ENCODE measurements around the gene LGALS3BP.

Gene LGALS3BP

DNA sequence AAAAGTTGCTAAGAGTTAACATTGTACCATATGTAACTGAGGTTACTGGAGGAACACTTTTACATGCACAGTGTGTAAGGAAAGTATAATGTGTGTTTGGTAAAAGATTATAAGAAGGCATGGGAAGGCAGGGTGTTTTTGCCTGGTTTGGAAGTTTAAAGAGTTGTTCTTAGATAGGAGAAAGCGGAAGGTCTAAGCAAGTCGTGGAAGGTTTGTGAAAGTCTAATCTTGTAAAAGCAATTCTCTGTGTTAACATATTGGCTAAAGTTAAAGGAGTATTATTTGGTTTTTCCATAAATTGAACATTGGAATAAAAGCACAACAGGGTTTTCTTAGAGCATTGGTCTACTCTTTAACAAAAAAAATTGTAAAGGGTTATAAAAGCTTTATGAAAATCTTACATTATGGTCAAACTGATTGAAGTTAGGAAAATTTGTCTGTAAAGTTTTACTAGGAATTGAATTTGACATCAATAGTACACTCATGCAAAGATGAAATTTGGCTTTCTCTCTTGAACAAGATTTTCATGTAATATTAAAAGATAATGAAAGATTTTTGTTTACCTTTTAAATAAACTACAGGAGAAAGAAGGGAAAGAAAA is 34.5 kb upstream of the LGALS3BP start:
- no peak for DNase-seq (ENCODE audit: low read depth in 2 of 2)

DNA sequence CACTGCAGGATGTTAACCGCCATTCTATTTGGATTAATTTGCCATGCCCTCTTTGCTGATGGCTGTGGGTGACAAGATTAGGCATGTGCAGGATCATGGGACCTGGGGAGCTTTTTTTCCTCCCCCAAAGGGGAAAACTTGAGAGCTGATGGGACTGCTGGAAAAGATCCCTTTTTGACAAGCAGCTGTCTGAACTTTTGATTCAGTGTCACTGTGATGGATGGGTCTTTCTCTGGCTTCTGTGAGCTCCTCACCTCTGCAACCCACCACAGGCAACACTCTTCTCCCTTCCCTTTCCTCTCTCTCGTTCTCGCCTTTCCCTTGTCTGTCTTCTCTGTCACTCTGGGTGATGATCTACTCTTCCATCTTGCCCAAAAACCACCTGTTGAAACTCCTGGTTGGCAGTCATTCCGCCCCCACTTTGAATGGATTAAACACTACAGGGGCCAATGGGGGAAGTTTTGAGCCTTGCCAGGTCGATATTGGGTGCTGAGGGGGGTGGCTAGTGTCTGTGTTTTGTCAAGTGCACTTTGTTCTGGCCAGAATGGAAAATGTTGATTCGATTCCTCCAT is 32.9 kb upstream of the LGALS3BP start:
- no peak for DNase-seq (ENCODE audit: low read depth in 2 of 2)

DNA sequence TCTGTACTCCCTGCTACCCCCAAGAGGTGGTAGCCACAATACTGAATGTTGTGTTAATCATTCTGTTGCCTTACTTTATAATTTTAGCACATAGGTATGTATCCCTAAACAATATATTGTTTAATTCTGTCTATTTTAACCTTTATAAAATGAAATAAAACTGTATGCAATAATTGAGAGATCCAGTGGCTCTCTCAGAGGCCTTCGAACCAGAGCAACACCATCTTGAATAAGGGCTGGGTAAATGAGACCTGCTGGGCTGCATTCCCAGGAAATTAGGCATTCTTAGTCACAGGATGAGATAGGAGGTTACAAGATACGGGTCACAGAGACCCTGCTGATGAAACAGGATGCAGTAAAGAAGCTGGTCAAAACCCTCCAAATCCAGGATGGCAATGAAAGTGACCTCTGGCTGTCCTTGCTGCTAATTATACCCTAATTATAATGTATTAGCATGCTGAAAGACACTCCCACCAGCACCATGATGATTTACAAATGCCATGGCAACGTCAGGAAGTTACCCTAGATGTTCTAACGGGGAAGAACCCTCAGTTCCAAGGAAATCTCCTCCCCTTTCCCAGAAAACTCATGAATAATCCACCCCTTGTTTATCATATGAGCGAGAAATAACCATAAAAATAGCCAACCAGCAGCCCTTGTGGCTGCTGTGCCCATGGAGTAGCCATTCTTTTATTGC is 31.9 kb upstream of the LGALS3BP start:
- DNase-seq (ENCODE audit: low read depth in 2 of 2): no peak

DNA sequence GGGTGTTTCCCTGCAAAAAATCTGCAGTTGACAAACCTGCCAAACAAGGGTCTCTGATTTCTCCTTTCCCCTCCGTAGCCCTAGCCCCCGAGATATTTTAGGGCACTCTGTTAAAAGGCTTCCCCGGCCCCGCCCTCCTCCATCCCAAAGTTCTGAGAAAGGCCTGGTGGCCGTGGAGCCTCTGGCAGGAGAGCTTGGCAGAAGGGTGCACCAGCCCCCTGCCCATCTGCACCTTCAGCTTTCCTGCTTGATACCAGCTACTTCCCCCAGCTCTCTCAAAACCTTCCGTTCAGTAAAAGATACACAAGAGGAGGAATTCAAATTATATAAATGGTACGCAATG is 30.6 kb upstream of the LGALS3BP start:
- no peak for DNase-seq (ENCODE audit: low read depth in 2 of 2)

DNA sequence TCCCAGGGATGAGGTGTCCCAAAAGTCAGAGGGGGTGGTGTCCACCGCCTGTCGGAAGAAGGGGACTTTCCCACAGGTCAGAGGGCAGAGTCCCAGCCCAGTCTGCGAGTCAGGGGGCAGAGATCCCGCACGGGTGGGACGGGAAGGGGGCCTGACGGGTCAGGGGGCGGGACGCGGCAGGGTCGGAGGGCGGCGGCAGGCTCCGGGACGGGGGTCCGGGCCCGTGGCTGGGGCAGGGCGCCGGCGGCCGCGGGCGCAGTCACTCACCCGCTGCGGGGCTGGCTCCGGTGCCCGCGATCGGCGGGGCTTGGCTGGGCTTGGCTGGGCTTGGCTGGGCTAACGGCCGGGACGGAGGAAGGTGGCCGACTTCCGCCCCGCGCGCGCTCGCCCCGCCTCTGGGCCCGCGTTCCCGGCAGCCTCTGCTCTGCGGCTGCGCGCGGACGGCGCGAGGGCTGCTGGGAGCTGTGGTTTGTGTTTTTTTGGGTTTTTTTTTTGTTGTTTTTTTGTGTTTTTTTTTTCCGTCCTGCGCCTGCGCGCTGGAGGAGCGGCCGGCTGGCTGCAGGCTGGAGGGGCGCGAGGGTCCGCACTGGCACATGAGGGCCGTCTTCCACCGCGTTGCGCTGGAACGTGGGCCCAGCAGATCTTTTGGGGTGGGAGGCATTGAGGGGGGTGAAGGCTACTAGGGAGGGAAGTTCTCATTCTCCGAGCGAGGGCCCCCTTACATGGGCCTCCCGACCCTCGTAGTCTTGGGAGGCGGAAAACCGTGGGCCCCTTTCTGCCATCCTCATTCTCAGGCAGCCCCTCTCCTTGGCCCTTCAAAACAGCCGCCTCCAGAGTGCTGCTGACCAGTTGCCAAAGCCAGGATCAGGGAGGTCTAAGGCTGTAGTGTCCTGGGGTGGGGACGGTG is 29.9 kb upstream of the LGALS3BP start, which contains the start of gene CANT1:
CANT1 (minus strand) TSS at position 368 of the 907 bp plus-strand sequence. CDS start 12,142 bp downstream, outside the sequence.
- DNase-seq (ENCODE audit: low read depth in 2 of 2): peak; percentile 64

DNA sequence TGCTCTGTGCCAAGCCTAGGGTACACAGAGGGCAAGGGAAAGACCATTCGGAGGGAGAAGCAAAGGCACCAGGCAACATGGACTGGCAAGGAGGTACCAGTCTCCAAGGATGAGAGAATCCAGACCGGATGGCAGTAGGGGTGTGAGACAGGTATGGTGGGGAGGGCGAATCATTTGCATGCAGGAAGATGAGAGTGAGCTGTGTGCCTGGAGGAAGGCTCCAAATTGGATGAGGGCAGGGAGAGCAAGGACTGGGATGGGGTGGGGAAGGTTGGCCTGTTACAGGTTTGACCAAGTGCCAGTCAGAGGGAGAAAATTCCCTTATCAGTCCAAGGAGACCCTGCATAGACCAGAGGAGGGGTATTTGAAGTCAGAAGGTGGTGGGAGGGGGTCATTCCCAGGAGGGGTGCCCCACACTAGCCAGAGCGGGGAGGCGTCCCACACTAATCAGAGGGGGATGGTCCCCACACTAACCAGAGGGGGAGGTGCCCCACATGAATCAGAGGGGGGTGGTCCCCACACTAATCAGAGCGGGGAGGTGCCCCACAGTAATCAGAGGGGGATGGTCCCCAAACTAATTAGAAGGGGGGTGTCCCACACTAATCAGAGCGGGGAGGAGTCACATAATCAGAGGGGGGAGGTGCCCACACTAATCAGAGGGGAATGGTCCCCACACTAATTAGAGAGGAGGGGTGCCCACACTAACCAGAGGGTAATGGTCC is 29.1 kb upstream of the LGALS3BP start:
- no peak for DNase-seq (ENCODE audit: low read depth in 2 of 2)

DNA sequence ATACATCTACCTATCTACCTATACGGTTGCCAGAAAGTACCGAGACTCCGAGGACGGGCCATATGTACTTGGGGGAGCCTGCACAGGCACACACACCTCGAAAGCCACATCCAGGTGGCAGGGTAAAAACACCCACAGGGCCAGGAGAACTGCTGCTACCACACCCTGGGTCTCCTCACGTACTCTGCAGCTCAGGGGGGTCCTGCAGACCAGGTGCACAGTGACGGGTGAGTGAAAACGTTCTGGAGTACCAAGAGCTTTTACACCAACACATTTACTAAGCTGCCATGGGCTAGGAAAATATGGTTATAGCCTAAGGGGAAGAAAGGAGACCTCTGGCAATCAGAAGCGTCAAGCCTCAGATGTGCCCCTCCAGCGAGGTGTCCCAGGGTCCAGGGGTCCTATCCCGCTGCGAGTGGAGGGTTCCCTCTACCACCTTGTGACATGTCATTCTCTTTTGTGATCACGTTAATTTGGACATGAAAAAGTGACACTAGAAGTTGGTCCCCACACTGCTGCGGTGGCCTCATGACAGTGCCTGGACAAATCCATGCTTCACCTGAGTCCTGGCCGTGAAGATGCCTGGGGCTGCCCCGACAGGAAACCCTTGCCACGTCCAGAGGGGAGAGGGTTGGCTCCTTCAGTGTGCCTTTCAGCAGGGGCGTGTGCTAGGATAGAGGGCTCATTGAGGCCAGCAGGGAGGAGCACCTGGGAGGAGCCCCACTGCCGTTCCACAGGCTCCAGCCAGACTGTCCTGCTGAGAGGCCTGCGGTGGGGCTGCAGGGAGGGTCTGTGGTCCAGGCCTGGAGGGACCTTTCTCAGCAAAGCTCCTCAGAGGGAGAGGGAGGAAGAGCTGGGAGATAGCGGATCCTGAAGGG is 28.0 kb upstream of the LGALS3BP start:
- DNase-seq (ENCODE audit: low read depth in 2 of 2): no peak

DNA sequence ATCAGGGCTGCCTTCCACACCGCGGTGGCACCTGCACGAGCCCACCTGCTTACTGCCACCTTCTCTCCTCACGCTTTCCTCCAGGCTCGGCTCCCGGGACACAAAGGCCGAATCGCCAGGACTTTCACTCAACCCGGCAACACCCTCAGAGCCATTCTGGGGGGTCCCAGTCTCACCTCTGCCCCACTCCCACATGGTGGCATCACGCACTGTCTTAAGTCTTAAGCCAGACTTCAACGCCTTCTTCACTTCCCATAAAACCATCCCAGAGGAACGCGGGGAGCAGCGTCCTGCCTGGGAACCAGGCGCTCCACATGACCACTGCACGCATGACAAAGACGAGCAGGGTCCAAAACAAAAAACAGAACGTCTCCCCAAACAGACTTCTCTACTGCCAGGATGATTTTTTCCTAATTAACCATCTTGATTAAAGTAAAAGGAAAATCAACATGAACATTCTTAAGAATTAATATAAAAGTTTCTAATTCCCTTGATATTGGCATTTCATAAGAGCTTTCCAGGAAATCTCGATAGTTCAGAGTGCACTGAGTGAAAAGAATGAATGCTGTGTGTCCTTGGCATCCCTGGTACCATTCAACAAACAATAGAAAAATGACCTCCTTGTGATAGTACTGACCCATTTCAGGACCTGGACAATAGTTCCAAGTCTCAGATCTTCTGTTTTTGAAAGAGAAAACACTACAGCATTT is 27.2 kb upstream of the LGALS3BP start:
- DNase-seq (ENCODE audit: low read depth in 2 of 2): no peak

DNA sequence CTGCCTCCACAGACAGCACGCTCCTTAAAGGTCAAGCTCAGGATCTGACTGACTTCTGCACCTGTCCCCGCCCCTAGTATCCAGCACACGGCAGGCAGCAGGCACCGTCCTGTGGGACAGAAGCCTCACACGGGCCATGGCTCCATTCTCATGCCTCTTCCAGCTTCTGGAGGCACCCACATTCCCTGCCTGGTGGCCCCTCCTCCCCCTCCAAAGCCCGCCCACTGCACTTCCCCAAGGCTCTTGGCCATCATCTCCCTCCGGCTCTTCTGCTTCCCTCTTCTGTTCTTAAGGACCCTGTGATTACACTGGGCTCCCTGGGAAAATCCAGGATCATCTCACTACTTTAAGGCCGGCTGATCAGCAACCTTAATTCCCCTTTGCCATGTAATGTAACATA is 26.3 kb upstream of the LGALS3BP start:
- no peak for DNase-seq (ENCODE audit: low read depth in 2 of 2)

DNA sequence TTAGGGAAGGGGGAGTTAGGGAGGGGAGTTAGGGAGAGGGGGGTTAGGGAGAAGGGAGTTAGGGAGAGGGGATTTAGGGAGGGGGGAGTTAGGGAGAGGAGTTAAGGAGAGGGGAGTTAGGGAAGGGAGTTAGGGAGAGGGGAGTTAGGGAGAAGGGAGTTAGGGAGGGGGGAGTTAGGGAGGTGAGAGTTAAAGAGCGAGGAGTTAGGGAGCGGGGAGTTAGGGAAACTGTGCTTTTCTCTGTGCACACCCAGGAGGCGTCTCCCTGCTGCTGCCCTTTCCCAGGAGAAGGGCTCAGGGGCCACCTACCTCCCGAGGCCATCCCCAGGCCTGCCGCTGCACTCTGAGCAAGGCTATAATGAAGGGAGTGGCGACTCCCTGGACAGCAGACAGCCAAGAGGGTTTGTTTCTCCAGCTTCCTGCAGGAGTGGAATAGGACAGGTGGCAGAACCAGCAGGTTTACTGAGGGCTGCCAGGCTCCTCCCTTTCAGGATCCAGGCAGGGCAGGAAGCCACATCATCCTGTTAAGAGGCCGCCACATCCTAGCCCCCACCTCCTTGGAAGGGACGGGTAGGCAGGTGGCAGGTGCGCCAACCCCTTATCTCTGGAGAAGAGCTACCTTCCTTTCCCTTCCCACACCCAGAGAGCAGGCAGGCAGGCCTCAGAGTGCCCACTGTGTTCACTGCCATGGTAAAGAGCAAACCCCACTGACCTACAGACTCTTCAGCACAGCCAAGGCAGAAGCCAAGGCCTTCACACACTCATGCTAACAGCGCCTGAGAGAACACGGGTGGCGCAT is 25.5 kb upstream of the LGALS3BP start:
- no peak for DNase-seq (ENCODE audit: low read depth in 2 of 2)

DNA sequence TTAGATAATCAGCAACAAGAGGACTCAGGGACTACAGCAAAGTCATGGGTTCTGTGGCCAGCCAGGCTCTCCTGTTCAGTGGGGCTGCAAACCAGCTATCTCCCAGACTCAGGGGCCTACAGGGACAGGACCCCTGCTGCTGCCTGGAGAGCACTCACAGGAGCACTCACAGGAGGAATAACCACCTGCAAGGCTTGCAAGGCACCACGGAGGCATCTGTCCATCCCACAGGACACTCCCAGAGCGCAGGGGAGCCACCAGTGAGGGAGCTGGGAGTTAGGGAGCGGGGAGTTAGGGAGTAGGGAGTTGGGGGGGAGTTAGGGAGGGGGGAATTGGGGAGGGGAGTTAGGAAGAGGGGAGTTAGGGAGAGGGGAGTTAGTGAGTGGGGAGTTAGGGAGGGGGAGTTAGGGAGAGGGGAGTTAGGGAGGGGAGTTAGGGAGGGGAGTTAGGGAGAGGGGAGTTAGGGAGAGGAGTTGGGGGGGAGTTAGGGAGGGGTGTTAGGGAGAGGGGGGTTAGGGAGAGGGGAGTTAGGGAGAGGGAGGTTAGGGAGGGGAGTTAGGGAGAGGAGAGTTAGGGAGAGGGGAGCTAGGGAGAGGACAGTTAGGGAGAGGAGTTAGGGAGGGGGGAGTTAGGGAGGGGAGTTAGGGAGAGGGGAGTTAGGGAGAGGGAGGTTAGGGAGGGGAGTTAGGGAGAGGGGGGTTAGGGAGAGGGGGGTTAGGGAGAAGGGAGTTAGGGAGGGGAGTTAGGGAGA is 24.1 kb upstream of the LGALS3BP start:
- DNase-seq (ENCODE audit: low read depth in 2 of 2): no peak

DNA sequence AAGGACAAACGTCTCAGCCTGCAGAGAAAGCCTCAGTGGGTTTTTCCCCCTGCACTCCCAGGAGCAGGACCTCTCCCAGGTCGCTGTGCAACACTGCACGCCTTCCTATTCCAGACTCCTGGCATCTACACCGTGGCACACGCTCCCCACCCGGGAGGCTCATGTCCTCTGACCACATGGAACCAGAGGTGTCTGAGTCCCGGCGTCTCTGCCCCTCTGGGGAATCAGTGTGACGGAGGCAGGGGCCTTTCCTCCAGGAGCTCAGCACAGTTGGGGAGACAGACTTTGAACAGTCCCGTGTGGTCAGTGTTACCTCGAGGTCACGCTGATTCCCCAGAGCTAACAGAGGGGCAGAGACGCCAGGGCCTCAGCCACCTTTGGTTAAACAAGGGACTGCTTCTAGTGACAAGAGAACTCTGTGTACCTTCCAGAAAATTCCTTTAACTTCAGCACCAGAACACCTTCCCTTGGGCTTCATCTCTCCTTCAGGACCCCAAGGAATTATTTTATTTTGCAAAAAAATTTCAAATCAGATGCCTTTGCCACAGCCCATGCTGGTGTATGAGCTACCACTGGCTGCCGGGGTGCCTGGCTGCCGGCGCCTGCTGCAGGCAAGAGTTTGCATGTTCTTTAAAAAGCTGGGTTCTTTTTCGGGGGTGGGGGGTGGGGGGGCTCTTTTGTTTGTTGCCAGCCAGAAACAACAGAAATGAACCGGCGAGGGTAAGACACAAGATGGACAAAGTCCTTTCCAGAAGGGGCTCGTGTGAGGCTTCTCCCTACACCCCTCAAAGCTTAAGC is 23.3 kb upstream of the LGALS3BP start:
- no peak for DNase-seq (ENCODE audit: low read depth in 2 of 2)

DNA sequence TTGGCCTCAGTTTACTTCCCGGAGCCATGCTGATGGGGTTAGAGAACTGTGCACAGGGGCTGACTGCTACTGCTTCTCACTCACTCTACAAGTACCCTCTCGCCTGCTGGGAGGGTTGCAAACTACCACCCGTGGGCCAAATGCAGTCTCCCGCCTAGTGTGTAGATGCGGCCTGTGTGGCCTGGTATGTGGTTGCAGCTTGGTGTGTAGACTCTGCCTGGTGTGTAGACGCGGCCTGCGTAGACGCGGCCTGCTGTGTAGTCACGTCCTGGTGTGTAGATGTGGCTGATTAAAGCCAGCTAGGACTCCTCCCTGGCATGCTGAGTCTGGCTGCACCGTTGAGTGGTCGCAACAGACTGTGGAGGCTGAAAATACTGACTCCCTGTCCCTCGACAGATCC is 22.6 kb upstream of the LGALS3BP start:
- DNase-seq (ENCODE audit: low read depth in 2 of 2): no peak

DNA sequence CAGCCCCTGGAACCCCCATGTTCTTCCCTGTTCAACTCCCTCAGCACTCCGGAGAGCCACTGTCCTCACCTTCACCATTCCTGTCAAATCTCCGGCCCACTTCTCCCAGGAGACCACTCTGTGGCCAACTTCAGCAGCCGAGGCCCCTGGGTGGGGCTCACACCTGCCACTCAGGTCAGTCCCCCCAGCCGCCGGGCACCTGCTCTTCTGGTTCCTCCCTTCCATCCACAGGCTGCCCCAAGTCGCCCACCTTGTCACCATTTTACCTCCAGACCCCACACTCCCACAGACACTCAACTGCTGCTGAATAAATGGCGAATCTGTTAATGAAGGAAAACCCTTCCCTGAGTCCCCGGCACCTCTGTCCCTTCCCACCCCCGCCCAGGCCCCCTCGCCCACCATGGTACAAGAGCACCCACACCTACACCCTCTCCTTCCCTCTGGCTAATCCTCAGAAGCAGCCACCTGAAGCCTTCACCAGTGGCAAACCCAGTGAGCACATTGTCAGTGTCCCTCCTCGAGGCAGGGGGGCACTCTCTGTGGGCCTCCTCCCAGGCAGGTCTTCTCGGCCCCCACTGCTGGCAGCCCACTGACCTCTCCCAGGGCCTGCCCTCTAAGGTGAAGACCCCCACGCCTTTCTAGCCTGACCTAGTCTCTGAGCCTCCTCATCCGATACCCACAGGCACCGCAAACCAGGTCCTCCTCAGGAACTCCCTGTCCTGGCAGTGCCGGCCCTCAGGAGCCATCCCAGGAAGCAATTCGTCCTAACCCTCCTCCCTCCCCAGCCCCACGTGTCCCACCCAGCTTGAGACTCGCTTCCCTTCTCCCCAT is 21.7 kb upstream of the LGALS3BP start:
- DNase-seq (ENCODE audit: low read depth in 2 of 2): no peak

DNA sequence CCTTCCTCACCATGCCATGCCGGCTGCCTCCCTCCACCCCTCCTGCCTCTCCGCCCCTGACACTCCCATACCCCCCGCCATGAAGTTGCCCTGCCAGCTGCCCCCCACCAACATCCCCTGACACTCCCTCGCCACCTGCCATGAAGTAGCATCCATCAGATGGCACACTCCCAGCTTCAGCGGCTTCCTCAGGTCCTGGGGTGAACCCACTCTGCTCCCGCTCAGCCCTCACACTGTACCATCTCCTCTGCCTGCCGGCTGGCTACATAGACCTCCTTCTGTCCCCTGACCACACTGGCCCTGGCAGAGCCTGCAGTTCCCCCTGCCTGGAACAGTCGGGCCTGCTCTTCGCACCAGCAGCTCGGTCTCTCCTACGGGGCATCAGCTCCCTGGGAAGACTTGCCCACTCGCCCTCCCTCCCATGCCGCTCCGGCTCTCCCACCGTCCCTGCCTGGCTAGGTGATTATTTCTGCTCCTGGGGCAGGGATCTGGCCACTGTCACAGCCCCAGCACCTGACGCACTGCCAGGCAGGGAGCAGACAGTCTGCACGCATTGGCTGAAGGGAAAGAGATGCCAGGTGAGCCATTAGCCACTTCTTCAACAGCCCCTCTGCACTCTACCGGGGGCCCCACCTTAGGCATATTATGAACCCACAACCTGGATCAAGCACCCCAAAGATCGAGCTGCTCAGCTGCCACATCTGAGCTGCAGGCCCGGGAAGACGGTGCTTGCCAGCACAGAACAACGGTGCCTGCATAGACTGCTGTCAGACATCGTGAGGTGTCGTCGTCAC is 20.9 kb upstream of the LGALS3BP start:
- DNase-seq (ENCODE audit: low read depth in 2 of 2): no peak

DNA sequence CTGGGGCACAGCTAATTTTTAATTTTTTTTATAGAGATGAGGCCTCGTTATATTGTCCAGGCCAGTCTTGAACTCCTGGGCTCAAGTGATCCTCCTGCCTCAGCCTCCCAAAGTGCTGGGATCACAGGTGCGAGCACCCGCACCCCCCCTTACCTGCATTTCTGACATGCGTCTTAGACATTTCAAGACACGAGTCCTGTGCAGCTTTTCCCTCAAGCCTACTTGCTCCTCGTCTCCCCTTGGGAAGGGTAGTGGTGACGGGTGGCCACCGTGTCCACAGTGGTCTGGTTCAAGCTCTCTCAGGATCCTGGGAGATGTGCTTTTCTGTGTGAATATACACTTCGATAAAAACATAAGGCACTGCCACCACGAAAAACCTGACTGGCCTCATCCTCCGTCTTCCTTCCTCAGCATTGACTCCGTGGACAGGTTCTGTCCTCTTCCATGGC is 20.2 kb upstream of the LGALS3BP start:
- DNase-seq (ENCODE audit: low read depth in 2 of 2): no peak

All from stimulated activated CD8-positive, alpha-beta memory T cell treated with anti-CD3 and anti-CD28 coated beads, Interleukin-2, amount 100 ng/mL, for 1 hour (primary cell).